ENCODE measurements around the gene LPCAT4.

Gene LPCAT4

GRCh38 chr15:34327906-34328305 is 39.1 kb downstream of the LPCAT4 start:
- DNase-seq (ENCODE audit: low spot score), result peak; percentile 12
- no peak for TF ChIP-seq CTCF (IDR thresholded peaks at IDR 0.05; ENCODE audit: extremely low read depth, missing control alignments)

GRCh38 chr15:34325368-34325767 is 41.6 kb downstream of the LPCAT4 start:
- no peak for TF ChIP-seq CTCF (IDR thresholded peaks at IDR 0.05; ENCODE audit: extremely low read depth, missing control alignments)
- no peak for DNase-seq (ENCODE audit: low spot score)

GRCh38 chr15:34324933-34325332 is 42.1 kb downstream of the LPCAT4 start:
- no peak for DNase-seq (ENCODE audit: low spot score)

DNA sequence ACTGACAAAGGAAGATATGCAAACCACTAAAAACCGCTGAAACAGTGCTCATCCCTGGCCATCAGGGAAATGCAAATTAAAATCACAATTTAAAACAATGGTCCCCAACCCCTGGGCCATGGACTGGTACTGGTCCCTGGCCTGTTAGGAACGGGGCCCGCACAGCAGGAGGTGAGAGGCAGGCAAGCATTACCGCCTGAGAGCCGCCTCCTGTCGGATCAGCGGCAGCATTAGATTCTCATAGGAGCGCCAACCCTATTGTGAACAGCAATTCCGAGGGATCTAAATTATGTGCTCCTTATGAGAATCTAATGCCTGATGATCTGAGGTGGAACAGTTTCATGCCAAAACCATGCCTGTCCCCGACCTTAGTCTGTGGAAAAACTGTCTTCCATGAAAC is 43.8 kb downstream of the LPCAT4 start:
- DNase-seq (ENCODE audit: low spot score), result no peak
- no peak for TF ChIP-seq CTCF (IDR thresholded peaks at IDR 0.05; ENCODE audit: extremely low read depth, missing control alignments)

More at GRCh38 chr15:34324933-34325332, 42.1 kb downstream of the LPCAT4 start:
- no peak for TF ChIP-seq CTCF (IDR thresholded peaks at IDR 0.05; ENCODE audit: extremely low read depth, missing control alignments)

- DNase-seq (ENCODE audit: low spot score), result peak; percentile 35
- no peak for TF ChIP-seq CTCF (IDR thresholded peaks at IDR 0.05; ENCODE audit: extremely low read depth, missing control alignments)
Measured at GRCh38 chr15:34318277-34319079, 48.5 kb downstream of the LPCAT4 start.

DNA sequence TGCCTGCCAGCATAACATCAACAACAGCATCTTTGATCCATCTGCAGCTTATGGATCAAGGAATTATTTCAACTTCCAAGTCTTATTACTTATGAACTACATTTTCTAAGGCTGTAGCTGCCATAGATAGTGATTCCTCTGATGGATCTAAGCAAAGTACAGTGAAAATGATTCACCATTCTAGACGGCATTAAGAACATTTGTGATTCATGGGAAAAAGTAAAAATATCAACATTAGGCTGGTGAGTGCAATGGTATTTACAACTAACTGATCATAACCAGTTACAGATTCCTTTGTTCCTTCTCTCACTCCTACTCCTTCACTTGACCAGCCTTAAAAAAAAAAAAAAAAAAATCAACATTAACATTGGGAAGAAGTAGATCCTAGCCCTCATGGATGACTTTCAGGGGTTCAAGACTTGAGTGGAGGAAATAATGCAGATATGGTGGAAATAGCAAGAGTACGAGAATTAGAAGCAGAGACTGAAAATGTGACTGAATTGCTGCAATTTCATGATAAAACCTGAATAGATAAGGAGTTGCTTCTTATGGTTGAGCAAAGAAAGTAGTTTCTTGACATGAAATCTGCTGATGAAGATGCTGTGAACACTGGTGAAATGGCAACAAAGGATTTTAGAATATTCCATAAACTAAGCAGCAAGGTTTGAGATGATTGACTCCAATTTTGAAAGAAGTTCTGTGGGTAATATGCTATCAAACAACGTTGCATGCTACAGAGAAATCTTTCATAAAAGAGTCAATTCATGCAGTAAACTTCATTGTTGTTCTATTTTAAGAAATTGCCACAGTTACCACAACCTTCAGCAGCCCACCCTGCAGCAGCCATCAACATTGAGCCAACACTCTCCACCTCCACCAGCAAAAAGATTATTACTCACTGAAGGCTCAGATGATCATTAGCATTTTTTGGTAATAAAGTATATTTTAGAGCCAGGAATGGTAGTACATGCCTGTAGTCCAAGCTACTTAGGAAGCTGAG is 52.2 kb downstream of the LPCAT4 start:
- no peak for TF ChIP-seq CTCF (IDR thresholded peaks at IDR 0.05; ENCODE audit: extremely low read depth, missing control alignments)
- no peak for DNase-seq (ENCODE audit: low spot score)

DNA sequence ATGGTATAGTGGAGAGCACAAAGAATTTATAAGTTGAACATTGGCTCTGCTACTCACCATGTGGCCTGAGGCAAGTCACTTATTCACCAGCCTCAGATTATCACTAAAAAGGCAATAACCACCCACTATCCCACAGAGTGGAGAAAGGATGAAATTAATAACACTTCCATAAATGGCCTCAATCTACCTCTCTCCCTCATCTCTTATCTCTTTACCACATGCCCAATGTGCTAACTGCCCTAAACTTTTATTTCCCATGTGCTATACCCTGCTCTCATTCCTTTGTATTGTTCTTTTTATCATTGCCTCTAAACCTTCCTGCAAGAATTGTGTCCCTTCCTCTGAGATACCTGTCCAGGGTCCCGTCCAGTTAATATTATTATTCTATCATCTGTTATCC is 55.4 kb downstream of the LPCAT4 start:
- DNase-seq (ENCODE audit: low spot score), result no peak
- TF ChIP-seq CTCF (IDR thresholded peaks at IDR 0.05; ENCODE audit: extremely low read depth, missing control alignments), result no peak
